NCI-H146 (cell line): ENCODE measurements around the gene HBG1.

ENCODE experiments used
- DNase-seq: peaks from one replicate; lab custom pipeline; 2025; lab: John Stamatoyannopoulos, UW

HBG1 gene

DNA sequence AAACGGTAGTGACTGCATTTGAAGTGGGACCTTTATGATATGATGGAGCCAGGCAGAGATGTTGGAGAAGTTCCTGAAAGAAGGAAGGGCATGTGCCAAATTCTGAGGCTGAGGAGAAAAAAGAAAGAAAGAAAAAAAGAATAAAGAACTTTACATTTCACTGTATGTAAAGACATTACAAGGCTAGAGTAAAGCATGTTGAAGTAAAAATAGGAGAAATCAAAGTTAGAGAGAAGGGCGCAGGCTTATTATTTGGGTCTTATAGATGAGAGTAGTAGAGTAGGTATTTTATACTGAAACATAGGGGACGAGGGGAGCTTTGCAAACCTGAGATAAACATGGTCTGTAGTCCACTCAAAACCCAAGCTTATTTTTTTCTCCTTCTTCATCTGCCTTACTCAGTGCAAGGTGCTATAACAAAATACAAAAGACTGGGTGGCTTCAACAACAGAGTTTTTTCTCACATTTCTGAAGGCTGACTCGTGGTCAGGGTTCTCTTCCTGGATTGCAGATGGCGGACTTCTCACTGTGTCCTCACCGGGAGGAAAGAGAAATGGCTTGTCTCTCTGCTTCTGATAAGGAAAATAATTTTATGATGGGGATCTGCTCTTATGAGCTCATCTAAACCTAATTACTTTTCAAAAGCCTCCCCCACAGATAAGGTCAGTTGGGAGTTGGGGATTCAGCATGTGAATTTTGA is 2.7 kb downstream of the HBG1 start:
- no peak for DNase-seq

DNA sequence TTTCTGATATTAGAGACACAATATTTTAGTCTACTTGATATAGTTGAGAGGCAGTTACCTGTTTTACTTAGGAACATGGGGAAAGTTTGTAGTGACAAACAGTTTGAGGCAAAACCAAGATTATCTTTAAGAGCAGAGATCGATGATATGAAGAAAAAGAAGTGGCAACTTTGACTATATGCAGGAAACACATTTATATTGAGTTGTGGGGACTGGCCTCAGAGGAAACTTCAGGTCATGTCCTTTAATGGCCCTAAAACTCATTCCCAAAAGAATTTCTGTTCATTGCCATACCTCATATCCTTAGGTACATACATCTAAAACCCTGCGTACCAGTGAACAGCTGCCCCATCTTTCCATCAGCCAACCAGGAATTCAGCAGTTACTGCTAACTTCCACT is 4.5 kb downstream of the HBG1 start:
- DNase-seq, result no peak

DNA sequence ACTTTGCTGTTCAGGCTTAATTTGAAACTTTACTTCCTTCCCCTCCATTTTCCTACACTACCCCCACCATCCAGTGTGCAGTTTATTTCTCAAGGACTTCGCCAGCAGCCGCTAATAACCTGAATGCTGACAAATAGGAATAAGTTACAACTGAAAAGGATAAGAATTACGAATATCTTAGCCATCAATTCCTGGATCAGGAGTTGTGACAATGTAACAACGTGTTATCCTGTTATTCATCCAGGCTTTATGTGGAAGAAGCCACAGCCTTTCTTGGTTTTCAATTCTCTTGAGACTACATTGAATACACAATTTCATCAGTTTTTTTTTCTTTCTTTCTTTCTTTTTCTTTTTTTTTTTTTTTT is 5.9 kb downstream of the HBG1 start:
- no peak for DNase-seq

DNA sequence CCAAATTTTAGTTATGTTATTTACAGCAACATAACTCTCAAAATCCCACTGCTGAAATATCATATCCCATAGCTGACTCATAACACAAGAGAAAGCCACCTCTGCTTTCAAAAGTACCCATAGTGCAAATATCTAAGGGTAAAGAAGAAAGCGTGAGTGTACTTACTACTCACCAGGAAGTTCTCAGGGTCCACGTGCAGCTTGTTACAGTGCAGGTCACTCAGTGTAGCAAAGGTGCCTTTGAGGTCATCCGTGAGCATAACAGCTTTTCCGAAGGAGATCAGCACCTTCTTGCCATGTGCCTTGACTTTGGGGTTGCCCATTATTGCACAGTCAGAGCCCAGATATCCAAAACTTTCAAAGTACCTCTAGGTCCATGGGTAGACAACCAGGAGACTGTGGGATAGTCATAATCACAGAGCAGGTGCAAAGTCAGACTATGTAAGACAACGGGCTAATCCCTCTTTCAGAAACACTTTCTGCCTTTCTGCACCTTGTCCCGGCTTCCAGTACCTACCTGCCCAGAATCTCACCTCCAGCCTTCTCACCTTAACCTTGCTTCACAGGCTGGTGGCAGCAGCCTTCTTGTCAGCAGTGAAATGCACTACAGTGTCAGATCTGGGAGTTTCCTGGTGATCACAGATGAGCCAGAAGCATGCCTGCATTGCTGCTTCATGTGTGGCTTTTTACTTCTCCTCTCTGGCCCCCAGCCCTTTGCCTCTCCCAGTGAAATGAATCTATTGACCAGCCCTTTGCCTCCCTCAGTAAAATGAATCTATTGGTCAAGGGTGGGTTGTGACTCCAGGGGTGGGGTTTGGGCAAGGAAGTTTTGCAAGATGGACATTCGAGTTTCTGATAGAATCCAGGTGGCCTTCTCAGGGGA is 6.5 kb downstream of the HBG1 start:
- DNase-seq, result no peak

DNA sequence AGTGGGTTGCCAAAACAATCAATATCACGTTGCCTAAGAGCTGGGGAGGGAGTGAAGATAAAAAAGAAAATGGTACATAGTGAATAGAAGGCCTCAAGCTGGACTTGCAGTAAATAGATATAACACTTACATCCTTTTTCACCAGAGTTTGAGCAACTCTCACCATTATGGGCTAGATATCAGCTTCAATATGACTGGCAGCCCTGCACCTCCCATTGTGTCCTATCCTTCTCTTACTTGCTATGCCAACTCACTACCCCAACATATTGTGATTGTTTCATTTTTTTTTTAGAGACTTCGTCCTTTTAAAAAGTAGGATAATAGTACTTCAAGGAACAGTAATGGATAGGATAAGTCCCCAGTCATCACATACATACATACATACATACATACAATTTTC is 7.4 kb downstream of the HBG1 start:
- no peak for DNase-seq

DNA sequence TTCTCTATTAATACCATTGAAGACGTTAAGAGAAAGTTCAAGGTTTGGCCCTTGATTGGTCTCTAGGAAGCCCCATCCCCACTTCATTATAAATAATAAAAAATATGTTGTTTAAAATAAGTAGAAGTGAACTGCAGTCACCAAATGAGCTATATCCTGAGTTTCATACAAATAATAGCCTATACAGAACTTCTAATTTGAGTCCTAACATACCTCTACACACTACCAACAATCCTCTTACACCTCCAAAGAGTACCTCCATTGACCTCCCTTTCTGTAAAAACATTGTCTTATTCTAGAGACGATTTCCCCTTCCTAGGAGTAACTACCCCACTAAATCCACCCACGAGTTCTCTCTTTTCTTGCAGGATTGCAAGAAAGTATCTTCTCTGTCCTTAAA is 8.2 kb downstream of the HBG1 start:
- no peak for DNase-seq

DNA sequence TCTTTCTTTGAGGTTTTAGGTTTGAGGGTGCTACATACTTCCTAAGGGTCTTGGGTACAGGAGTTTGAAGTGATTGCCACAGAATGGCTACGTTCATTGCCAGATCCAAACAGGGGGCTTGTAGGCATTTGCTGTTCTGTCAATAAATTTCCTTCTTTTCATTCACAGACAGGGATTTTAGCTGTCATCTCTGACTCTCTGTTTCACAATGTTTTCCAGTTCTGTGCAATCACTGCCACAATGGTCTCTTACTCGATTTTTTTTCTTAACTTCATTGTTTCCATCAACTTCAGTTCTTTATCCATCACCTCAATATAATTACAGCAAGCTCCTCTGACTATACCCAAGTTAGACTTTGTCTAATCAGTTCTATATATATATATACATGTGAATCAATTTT is 9.2 kb downstream of the HBG1 start:
- no peak for DNase-seq

DNA sequence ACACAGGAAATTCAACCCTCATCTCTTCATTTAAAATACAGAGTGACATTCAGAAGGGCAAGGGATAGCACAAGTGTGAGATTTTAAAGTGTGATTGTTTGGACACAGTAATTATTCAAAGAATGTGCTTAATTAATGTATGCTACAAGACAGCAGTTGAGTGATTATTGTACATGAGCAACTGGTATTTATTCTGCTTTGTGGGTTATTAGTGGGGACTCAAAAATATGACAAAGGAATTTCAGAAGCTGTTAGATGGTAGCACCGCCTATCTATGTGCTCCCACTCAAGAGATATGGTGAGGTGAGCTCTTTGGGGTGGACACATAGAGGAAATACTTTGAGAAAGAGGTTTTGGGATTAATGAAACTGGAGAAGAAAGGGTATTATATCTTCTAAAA is 9.6 kb downstream of the HBG1 start:
- DNase-seq, result no peak

DNA sequence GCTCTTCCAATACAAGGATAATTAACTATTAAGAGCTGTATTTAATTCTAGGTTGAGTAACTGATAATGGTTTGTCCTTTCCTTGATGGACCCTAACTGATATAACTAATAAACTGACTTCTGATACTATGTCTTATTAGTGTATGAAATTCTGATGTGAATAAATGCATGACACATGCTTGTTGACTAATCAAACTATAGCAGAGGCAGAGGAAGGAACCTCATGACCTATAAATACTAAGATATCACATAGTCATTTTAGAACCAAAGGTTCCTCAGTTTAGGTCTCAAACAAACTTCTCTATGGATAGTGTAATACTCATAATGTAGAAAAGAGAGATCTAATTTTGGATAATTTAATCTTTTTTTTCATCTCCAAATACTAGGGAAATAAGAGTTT is 10.6 kb downstream of the HBG1 start:
- no peak for DNase-seq

DNA sequence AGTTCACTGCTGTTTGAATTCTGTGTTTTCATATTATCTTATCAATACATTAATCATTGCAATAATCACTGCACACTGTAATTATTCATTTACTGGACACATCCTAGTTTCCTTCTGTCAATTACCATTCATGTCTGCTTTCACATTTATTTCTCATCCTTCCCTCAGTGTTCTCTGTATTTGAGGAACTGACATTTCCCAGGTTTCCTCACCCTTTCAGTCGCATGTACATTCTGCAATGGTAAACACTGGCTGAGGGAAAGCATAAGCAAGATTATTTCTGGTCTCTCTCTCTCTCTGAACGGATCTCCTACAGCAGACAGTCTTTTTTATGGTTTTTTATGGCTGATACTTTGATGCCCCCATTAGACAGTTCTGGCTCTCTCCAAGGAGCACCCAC is 11.2 kb downstream of the HBG1 start:
- DNase-seq, result no peak

DNA sequence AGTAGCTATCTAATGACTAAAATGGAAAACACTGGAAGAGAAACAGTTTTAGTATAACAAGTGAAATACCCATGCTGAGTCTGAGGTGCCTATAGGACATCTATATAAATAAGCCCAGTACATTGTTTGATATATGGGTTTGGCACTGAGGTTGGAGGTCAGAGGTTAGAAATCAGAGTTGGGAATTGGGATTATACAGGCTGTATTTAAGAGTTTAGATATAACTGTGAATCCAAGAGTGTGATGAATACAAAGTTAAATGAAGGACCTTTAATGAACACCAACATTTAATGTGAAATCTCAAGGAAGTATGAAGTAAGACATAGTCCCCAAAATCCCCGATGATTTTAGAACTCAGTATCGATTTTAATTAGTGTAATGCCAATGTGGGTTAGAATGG is 12.2 kb downstream of the HBG1 start:
- DNase-seq, result no peak

DNA sequence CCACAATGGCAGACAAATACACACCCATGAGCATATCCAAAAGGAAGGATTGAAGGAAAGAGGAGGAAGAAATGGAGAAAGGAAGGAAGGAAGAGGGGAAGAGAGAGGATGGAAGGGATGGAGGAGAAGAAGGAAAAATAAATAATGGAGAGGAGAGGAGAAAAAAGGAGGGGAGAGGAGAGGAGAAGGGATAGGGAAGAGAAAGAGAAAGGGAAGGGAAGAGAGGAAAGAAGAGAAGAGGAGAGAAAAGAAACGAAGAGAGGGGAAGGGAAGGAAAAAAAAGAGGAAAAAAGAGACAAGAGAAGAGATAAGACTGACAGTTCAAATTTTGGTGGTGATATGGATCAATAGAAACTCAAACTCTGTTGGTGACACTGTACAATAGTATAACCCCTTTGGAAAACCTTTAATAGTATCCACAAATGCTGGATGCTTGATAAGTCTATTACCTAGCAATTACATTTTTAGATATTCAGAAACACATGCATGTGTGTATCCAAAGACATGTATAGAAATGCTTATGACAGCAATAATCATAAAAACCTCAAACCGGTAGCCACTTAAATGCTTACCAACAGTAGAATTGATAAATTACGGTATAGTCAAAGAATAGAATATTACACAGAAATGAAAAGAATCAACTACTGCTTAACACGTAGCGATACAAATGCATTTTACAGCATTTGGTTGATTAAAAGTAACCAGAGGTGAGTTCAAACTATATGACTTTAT is 14.1 kb downstream of the HBG1 start:
- DNase-seq, result no peak

DNA sequence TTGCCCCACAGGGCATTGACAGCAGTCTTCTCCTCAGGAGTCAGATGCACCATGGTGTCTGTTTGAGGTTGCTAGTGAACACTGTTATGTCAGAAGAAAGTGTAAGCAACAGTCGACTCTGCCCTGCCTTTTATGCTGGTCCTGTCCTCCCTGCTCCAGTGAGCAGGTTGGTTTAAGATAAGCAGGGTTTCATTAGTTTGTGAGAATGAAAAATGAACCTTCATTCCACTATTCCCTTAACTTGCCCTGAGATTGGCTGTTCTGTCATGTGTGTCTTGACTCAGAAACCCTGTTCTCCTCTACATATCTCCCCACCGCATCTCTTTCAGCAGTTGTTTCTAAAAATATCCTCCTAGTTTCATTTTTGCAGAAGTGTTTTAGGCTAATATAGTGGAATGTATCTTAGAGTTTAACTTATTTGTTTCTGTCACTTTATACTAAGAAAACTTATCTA is 15.2 kb downstream of the HBG1 start, which contains the start of gene HBD:
TSS of gene HBD (minus strand) at position 103 of the 454 bp plus-strand sequence. CDS start at position 53, 50 bp downstream.
- DNase-seq, result no peak

DNA sequence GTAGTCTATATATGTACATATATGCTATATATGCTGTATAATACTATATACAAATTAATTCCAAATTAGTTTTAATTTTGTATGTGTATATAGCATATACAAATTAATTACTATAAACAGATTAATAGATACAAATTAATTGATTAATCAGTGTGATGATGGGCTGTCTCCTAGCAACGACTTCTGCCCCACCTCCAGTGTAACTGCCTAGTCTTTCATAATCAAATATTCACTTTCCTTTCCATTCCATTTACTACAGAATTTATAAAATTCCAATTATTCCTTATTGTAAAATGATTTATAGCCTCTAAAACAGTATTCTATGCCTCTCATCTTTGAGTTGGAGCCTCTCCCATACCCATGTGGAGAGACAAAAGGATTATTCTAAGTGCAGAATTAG is 16.4 kb downstream of the HBG1 start:
- no peak for DNase-seq

DNA sequence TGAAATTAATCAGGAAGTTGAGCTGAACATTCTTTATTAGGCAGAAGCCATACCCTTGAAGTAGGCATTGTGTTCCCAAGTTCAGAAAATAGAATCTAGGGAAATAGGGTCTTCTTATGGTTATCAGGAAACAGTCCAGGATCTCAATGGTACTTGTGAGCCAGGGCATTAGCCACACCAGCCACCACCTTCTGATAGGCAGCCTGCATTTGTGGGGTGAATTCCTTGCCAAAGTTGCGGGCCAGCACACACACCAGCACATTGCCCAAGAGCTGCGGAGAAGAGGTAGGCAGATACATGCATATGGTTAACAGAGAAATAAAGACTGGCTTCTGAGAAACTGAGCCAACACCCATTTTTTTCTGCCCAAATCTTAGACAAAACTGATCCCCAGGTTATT is 16.8 kb downstream of the HBG1 start:
- DNase-seq, result no peak

DNA sequence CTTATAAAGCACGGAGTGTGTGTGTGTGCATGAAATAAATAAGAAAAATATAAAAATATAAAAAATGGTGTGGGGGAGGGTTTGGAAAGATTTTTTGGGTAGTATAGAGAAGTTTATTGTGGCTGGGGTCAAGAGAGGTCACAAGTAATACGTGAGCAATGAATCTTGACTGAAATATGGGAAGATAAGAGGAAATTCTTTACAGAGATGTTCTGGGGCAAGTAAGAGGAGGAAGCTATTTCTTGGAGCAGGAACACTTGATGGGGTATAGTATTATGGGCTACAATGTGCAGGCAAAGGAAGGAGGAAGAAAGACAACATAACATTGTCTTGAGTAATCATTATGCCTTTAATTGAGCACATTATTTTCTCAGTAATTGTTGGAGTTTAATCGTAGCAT is 17.5 kb downstream of the HBG1 start:
- DNase-seq, result no peak

DNA sequence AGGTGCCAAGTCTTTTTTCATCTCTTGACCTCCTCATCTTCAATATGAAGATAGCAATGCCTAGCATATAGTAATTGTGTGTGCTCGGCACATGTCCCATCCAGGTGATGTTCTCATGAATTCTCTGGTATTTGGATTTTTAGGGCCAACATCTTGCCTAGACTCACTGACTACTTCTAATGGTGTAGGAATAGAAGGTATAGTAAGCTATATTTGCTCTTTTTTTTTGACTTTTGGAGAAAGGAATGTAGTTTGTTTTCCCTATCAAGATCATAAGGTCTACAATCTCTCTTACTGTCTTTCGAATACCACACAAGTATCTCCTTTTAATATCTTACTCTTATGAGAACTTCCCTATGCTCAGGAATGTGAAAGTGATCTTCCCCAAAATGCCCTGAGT is 18.5 kb downstream of the HBG1 start:
- no peak for DNase-seq

DNA sequence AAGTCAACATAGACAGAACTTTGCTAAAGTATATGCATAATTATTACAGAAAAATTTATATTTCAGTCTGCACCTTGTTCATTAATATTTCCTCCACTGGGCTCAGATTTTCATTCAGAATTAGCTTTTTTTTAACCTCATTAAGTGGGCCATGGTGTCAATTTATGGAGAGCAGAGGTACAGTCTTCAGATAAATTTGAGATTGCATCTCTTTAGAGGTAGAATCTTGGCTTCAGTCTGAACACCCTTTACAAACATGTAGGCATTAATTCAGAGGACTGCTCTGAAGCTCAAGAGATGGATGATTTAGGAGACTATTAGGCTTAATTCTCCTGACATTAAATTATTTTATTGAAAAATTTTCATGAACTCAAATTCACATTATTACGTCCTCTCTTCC is 19.4 kb downstream of the HBG1 start:
- no peak for DNase-seq

DNA sequence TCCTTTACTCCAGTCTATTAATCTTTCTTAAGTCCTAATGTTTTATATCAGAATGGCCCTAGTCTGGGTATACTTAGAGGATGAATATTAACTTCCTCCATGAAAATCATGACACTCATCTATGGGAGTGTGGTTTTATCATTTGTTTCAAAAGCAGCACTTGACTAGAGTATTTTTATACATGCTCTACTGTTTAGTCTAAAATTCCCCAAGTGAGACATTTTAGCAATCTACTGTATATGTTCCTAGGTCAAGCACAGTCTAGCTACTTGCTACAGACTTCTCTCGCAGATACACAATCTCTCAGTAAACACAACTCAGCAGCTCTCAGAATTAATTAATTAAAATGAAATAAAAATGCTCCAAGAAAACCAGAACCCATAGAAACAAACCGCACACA is 19.9 kb downstream of the HBG1 start:
- DNase-seq, result no peak

DNA sequence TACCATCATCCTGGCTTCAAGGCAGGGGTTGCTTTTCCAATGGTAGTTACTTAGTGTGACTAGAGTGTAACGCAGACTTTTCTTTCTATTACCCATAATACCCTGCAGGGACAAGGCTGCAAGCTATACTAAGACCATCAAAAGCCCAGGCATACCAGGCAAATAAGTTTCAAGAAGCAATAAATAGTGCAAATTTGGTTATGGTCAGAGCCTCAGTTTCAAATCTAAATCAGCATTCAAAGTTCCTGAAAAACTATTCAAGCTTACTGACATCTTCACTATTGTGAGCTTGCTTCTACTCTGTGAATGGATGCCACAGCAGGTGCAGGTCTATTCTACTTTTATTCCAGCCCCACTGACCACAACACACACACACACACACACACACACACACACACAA is 20.3 kb downstream of the HBG1 start:
- DNase-seq, result no peak

DNA sequence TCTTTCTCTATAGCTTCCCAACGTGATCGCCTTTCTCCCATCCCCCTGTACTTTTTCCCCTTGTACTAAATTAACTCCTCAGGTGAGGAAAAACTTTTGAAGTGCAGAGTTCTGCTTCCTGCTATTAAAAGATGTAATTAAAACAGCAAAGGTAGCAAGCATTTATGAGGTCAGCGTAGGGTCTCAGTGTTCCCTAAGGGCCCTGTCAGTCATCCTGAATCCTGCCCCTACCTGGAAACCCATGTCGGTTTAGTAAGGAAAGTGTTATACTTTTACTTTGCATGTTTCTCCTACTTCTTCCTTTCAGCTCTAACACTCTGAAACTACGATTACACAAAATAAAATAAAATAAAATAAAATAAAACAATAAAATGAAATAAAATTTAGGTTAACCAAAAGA is 21.5 kb downstream of the HBG1 start:
- no peak for DNase-seq

DNA sequence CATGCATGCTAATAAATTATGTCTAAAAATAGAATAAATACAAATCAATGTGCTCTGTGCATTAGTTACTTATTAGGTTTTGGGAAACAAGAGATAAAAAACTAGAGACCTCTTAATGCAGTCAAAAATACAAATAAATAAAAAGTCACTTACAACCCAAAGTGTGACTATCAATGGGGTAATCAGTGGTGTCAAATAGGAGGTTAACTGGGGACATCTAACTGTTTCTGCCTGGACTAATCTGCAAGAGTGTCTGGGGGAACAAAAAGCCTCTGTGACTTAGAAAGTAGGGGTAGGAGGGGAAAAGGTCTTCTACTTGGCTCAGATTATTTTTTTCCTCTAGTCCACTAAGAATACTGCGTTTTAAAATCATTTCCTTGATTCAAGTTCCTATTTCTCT is 22.0 kb downstream of the HBG1 start:
- DNase-seq, result no peak

DNA sequence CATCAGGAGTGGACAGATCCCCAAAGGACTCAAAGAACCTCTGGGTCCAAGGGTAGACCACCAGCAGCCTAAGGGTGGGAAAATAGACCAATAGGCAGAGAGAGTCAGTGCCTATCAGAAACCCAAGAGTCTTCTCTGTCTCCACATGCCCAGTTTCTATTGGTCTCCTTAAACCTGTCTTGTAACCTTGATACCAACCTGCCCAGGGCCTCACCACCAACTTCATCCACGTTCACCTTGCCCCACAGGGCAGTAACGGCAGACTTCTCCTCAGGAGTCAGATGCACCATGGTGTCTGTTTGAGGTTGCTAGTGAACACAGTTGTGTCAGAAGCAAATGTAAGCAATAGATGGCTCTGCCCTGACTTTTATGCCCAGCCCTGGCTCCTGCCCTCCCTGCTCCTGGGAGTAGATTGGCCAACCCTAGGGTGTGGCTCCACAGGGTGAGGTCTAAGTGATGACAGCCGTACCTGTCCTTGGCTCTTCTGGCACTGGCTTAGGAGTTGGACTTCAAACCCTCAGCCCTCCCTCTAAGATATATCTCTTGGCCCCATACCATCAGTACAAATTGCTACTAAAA is 22.8 kb downstream of the HBG1 start, which contains the start of gene HBB:
TSS of gene HBB (minus strand) at position 340 of the 579 bp plus-strand sequence. CDS start at position 290, 50 bp downstream.
- no peak for DNase-seq
